ENCODE results near the gene MCM9. TPM values are rescaled to one million over a fixed set of nuclear protein-coding genes. Genes with fewer than 3 reads are reported as not detected.

Gene MCM9
- total and polyA plus RNA-seq, 2 of the 4 experiments (the other 2 are of a cell fraction): 3.5 to 7.2 TPM

DNA sequence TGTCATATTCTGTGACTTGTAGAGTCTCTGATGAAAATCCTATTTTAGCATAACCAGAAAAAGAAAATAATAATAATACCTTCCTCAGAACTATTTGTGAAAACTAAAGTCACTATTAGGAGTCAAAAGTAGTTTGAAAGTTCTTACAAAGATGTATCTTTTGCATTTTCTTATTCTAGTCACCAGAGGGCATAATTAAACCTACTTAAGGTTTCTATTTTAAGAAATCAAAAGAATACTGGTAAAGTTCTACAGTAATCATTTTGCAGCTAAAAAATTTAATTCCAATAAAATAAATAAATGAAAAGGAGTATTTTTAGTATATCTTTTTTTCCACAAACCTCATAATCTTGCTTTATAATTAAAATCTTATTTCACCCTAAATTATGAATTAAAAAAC lies 28.0 kb upstream of the MCM9 start:
- no peak overlapping the region for H3K27ac ChIP-seq (ENCODE audit: insufficient read depth, low read length)
- H3K4me2 ChIP-seq (ENCODE audit: low read depth, low read length): no peak overlapping the region
- TF ChIP-seq FOS (IDR thresholded peaks at IDR 0.05; ENCODE audit: low read depth, low read length) (no peak), MXI1 (IDR thresholded peaks at IDR 0.05; ENCODE audit: borderline replicate concordance, low read depth, low read length) (no peak), NFE2L2 (IDR thresholded peaks at IDR 0.05; ENCODE audit: low read depth, low read length) (no peak), SMC3 (IDR thresholded peaks at IDR 0.05; ENCODE audit: low read depth, low read length) (peak; percentile 39; the same call in 1 of the 2 replicates), CHD1 (IDR thresholded peaks at IDR 0.05; ENCODE audit: low read depth, low read length) (no peak), USF2 (IDR thresholded peaks at IDR 0.05; ENCODE audit: low read depth, low read length) (no peak), MAFK (IDR thresholded peaks at IDR 0.05; ENCODE audit: low read depth, low read length) (no peak), BHLHE40 (IDR thresholded peaks at IDR 0.05; ENCODE audit: low read depth, low read length) (no peak), CEBPB (IDR thresholded peaks at IDR 0.05; ENCODE audit: low read depth, low read length) (no peak), RFX5 (IDR thresholded peaks at IDR 0.05; ENCODE audit: low read depth, low read length) (no peak), CTCF (conservative IDR thresholded peaks at IDR 0.05; ENCODE audit: low read depth, low read length) (peak; percentile 33), MAZ (IDR thresholded peaks at IDR 0.05; ENCODE audit: borderline replicate concordance, low read depth, low read length) (no peak), POLR2A (IDR thresholded peaks at IDR 0.05; ENCODE audit: low read depth, low read length) (no peak)
- TF ChIP-seq, protein P1, sequence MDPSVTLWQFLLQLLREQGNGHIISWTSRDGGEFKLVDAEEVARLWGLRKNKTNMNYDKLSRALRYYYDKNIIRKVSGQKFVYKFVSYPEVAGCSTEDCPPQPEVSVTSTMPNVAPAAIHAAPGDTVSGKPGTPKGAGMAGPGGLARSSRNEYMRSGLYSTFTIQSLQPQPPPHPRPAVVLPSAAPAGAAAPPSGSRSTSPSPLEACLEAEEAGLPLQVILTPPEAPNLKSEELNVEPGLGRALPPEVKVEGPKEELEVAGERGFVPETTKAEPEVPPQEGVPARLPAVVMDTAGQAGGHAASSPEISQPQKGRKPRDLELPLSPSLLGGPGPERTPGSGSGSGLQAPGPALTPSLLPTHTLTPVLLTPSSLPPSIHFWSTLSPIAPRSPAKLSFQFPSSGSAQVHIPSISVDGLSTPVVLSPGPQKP (IDR thresholded peaks at IDR 0.05; ENCODE audit: borderline replicate concordance, low read depth, low read length): no peak
- no peak overlapping the region for H2BK120ac ChIP-seq (ENCODE audit: low read depth, low read length)
- ChIA-PET POLR2A (ENCODE audit: unreplicated experiment) (no interaction called here), CTCF (interaction anchor here (0.5 to 2.1 kb wide), 4 partner anchors 9 to 725 kb away, joined by 3 to 13 read pairs (median 8); no protein-coding TSS in a partner anchor)
- no peak overlapping the region for H3K18ac ChIP-seq (ENCODE audit: low read depth, low read length)
- dilution Hi-C loops (cut with HindIII; ENCODE audit: low sequenced_read_pairs, unreplicated experiment): no loop called here
- H3K9me3 ChIP-seq (ENCODE audit: control insufficient read depth, insufficient read depth, low read length): no peaks in the 10 kb centered on the region
- no peak overlapping the region for H2AK5ac ChIP-seq (ENCODE audit: low read depth, low read length)
- H2BK5ac ChIP-seq (ENCODE audit: low read depth, low read length, poor library complexity, severe bottlenecking): no peak overlapping the region
- in situ Hi-C loops (cut with MboI; ENCODE audit: low sequenced_read_pairs): no loop called here
- no peak overlapping the region for H2BK15ac ChIP-seq (ENCODE audit: low read depth, low read length)
- peaks cover 2% of the 10 kb centered on the region; the same call in 1 of the 2 replicates for H3K27me3 ChIP-seq (ENCODE audit: control insufficient read depth, insufficient read depth, low read length)
- H3K4me3 ChIP-seq (ENCODE audit: insufficient read depth, low read depth, low read length): no peak overlapping the region
- H3K14ac ChIP-seq (replicated peaks; ENCODE audit: low read depth, low read length): no peak overlapping the region
- no TSS peak for BruUV-seq (replicated peaks)
- H3K56ac ChIP-seq (ENCODE audit: extremely low read depth, insufficient read depth, low read length): no peak overlapping the region
- H3K36me3 ChIP-seq (ENCODE audit: control insufficient read depth, insufficient read depth, low read length): no peaks in the 10 kb centered on the region
- H4K91ac ChIP-seq (ENCODE audit: insufficient read depth, low read depth, low read length): no peak overlapping the region
- no peak overlapping the region for H2AFZ ChIP-seq (replicated peaks; ENCODE audit: low read length, poor library complexity)
- peak; percentile 10 for DNase-seq
- no peak overlapping the region for H3K23ac ChIP-seq (ENCODE audit: low read depth, low read length)
- H4K5ac ChIP-seq (ENCODE audit: low read depth, low read length): no peak overlapping the region
- intact Hi-C loops (cut with micrococcal nuclease): loop anchor here (1.0 to 5.0 kb wide), 2 partner anchors 147 to 681 kb away; no protein-coding TSS in a partner anchor
- H3K79me1 ChIP-seq (ENCODE audit: low read depth in 1 of 2, low read length in 2 of 2): no peaks in the 10 kb centered on the region
- no peak overlapping the region for H3K9ac ChIP-seq (ENCODE audit: low read depth, low read length)
- no peak overlapping the region for H2AK9ac ChIP-seq (replicated peaks; ENCODE audit: low read depth, low read length, poor library complexity)
- no peaks in the 10 kb centered on the region for H3K4me1 ChIP-seq (ENCODE audit: control insufficient read depth, insufficient read depth, low read length)
- no peak overlapping the region for H2BK20ac ChIP-seq (ENCODE audit: low read depth, low read length)
- H3K4ac ChIP-seq (ENCODE audit: low read depth, low read length): no peak overlapping the region
- no peak for ATAC-seq (ENCODE audit: low read depth)
- H3K9me1 ChIP-seq (ENCODE audit: insufficient read depth, low read length): no peaks in the 10 kb centered on the region
- no peak overlapping the region for H4K8ac ChIP-seq (ENCODE audit: low read depth in 2 of 2, low read length in 2 of 2)
- no peaks in the 10 kb centered on the region for H4K20me1 ChIP-seq (ENCODE audit: insufficient read depth, low read length)

Measured in IMR-90 (cell line).